Thoracic aorta (tissue), 2 donors: Measurements from ENCODE around the gene SH2D3A. TPM values are rescaled to one million over a fixed set of nuclear protein-coding genes. Genes with fewer than 3 reads are reported as not detected.
A peak's percentile ranks its signal among the peaks of the same experiment; 100 is the strongest.

Experiments used
- ATAC-seq: fragments of 150-250 bp; one replicate; pipeline ENCODE4 v1.8.0; 2017; ENCODE audit warnings: low read depth; ENCODE audit not compliant: insufficient number of reproducible peaks, low FRiP score
- DNase-seq: peaks from one replicate; pipeline ENCODE4 v3.0.0-alpha.2; 2020; ENCODE audit warnings: low spot score
- H3K27ac ChIP-seq, 2 donors: fragments of 200-600 bp; sonication (generic); 1 replicate in 1 of 2; 2 replicates in 1 of 2; pipeline ENCODE4 v1.5.1; 2016; ENCODE audit warnings: mild to moderate bottlenecking in 2 of 2, moderate library complexity in 2 of 2
- H3K27me3 ChIP-seq: fragments of 200-600 bp; sonication (generic); replicated peaks from 2 replicates; pipeline ENCODE4 v1.6.0; 2016; ENCODE audit warnings: mild to moderate bottlenecking; ENCODE audit not compliant: insufficient read depth
- H3K36me3 ChIP-seq: fragments of 200-600 bp; sonication (generic); one replicate; pipeline ENCODE4 v1.5.1; 2016
- H3K4me1 ChIP-seq, 2 donors: fragments of 200-600 bp; sonication (generic); 1 replicate in 1 of 2; 2 replicates in 1 of 2; pipeline versions ENCODE4 v1.5.1 to v1.6.0; 2016; ENCODE audit warnings: low read depth in 2 of 2, mild to moderate bottlenecking in 1 of 2; ENCODE audit not compliant: control insufficient read depth in 1 of 2
- H3K4me3 ChIP-seq: fragments of 200-600 bp; sonication (generic); 2 replicates; pipeline ENCODE4 v1.5.1; 2016; ENCODE audit warnings: mild to moderate bottlenecking
- H3K9me3 ChIP-seq: fragments of 200-600 bp; sonication (generic); 2 replicates; pipeline ENCODE4 v1.5.1; 2016
- CTCF ChIP-seq: fragments of 200-600 bp; sonication (generic); IDR thresholded peaks from one replicate; pipeline ENCODE4 v1.5.1; 2019; ENCODE audit warnings: antibody characterized with exemption
- total RNA-seq, 2 donors: library from RNA; depleted of rRNA; stranded (reverse); fragments of >200 nt; gene quantifications; one replicate each; pipeline versions ENCODE4 v1.1.0 to v1.2.3, GENCODE V29; 2016

SH2D3A gene
- total RNA-seq, 2 donors from 2014 or later: 0.68 to 7.1 TPM

DNA sequence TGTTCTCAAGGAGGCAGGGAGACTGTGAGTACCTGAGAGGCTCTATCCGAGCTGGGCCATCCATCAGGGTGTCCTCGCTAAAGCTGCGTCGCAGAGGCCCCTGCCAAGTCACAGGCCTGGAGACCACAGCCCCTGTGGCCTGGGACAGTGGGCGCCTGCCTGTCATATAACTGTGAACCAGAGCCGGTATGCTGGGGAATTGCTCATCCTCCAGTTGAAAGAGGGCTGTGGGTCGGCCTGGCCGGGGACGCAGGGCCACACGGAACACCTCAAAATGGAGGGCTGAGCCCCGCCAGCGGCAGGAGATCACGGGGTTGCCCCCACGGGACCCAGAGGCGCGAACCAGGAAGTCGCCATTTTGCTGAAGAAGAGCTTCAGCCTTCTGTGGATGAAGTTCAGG is 6.6 kb downstream of the SH2D3A start:
- DNase-seq (no peak), ATAC-seq (no peak)
- no peaks in the 10 kb centered on the region for H3K27me3 ChIP-seq
- no peaks in the 10 kb centered on the region for H3K4me1 ChIP-seq
- H3K4me3 ChIP-seq: no peak overlapping the region
- no peaks in the 10 kb centered on the region for H3K9me3 ChIP-seq
- H3K27ac ChIP-seq: no peak overlapping the region
- no peaks in the 10 kb centered on the region for H3K36me3 ChIP-seq
- no peak for TF ChIP-seq CTCF

GRCh38 chr19:6754653-6755463 is 12.4 kb downstream of the SH2D3A start:
- DNase-seq (no peak), ATAC-seq (no peak)
- no peaks in the 10 kb centered on the region for H3K27me3 ChIP-seq
- no peak overlapping the region for H3K27ac ChIP-seq
- peaks cover 4 to 13% of the 10 kb centered on the region in 2 donors for H3K4me1 ChIP-seq
- no peaks in the 10 kb centered on the region for H3K9me3 ChIP-seq
- peaks cover 21% of the 10 kb centered on the region for H3K36me3 ChIP-seq
- H3K4me3 ChIP-seq: no peak overlapping the region
- no peak for TF ChIP-seq CTCF

GRCh38 chr19:6754136-6754535 is 13.1 kb downstream of the SH2D3A start:
- no peaks in the 10 kb centered on the region for H3K27me3 ChIP-seq
- peaks cover 4 to 13% of the 10 kb centered on the region in 2 donors for H3K4me1 ChIP-seq
- ATAC-seq (no peak), DNase-seq (no peak)
- H3K36me3 ChIP-seq: peaks cover 28% of the 10 kb centered on the region
- TF ChIP-seq CTCF: no peak
- H3K4me3 ChIP-seq: no peak overlapping the region
- no peak overlapping the region for H3K27ac ChIP-seq
- H3K9me3 ChIP-seq: no peaks in the 10 kb centered on the region

DNA sequence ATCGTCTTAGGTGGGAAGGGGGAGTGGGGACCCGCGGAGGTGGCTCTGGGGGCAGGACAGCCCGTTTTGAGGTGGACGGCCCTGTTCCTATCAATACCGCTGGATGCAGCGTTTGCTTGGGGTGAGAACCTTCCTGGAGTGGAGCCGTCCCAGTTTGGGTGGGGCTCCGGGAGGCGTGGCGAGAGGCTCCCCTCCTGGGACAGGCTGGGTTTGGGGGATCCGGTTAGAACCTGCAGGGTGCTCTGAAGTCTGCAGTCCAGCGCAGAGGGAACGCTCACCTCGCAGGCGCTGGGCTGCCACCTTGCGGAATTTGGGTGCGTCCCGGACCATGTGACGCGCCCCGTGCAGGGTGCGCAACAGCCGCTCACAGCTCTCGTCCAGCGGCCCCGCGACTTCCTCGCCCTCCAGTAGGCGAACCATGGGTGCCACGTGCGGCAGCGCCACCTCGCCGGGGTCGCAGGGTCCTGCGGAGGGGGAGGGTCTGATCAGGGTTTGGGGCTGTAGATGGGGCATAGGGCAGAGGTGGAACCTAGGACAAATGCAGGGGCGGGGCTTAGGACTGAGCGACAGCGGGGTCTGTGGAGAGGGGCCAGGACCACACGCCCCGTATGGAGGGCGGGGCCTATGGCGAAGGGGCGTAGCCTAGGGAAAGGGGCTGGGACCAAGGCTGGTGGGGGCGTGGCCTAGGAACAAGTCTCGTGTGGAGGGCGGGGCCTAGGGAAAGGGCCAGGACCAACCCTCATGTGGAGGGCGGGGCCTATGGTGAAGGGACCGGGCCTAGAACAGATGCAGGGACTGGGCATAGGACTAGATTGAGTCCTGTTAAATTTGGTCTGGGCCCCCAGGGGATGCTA is 13.8 kb downstream of the SH2D3A start:
- peaks cover 33% of the 10 kb centered on the region for H3K36me3 ChIP-seq
- no peak for DNase-seq
- H3K4me1 ChIP-seq: peaks cover 4 to 13% of the 10 kb centered on the region in 2 donors
- peak; percentile 49 for TF ChIP-seq CTCF
- no peaks in the 10 kb centered on the region for H3K27me3 ChIP-seq
- peak; percentile 62 for ATAC-seq
- H3K4me3 ChIP-seq: peak overlapping the region; percentile 68
- no peaks in the 10 kb centered on the region for H3K9me3 ChIP-seq
- H3K27ac ChIP-seq: peak overlapping the region; percentile 34 to 41
